Endothelial cell of umbilical vein (primary cell): ENCODE measurements around the gene TMEM114.

Source experiments
- FOS ChIP-seq: IDR thresholded peaks from 2 replicates; pipeline ENCODE4 v1.6.1; 2011; ENCODE audit warnings: mild to moderate bottlenecking, low read length, moderate library complexity, borderline replicate concordance; ENCODE audit not compliant: insufficient read depth
- MYC ChIP-seq: IDR thresholded peaks from one replicate; pipeline ENCODE4 v1.6.1; 2011; ENCODE audit warnings: mild to moderate bottlenecking, low read depth, low read length
- POLR2A ChIP-seq: IDR thresholded peaks from 2 replicates; pipeline ENCODE4 v1.6.1; 2012; ENCODE audit warnings: low read depth, mild to moderate bottlenecking, control low read depth, low read length
- TF ChIP-seq, protein P1 (sequence below), 2 donors: IDR thresholded peaks; 1 replicate in 1 of 2; 2 replicates in 1 of 2; pipeline ENCODE4 v1.5.1; 2011; ENCODE audit warnings: low read length in 2 of 2, mild to moderate bottlenecking in 2 of 2, moderate library complexity in 2 of 2, control low read depth in 1 of 2, inconsistent platforms in 1 of 2, low read depth in 1 of 2; ENCODE audit not compliant: insufficient read depth in 1 of 2; ENCODE audit errors: extremely low read depth in 1 of 2

DNA sequence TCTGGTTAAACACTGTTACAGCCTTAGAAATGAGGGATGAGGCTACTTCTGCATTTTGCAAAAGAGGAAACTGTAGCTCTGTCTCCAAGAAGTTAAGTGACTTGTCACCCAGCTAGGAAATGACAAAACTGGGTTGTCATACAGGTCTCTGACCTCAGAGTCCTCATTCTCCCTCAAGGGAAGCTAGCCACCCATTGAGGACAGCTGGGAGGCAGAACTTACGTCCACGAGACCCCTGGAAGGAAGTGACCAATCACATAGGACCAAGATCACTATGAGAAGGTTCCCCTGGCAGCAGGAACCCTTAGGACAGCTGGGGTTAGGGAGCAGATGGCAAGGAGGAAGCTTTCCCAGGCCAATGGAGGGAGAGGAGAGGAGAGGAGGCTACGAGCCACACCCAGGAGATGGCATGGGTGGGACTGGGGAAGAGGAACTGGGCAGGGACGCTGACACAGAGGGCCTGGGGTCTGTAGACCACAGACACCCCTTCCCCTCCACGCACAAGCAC lies 42.4 kb upstream of the TMEM114 start:
- TF ChIP-seq, protein P1, sequence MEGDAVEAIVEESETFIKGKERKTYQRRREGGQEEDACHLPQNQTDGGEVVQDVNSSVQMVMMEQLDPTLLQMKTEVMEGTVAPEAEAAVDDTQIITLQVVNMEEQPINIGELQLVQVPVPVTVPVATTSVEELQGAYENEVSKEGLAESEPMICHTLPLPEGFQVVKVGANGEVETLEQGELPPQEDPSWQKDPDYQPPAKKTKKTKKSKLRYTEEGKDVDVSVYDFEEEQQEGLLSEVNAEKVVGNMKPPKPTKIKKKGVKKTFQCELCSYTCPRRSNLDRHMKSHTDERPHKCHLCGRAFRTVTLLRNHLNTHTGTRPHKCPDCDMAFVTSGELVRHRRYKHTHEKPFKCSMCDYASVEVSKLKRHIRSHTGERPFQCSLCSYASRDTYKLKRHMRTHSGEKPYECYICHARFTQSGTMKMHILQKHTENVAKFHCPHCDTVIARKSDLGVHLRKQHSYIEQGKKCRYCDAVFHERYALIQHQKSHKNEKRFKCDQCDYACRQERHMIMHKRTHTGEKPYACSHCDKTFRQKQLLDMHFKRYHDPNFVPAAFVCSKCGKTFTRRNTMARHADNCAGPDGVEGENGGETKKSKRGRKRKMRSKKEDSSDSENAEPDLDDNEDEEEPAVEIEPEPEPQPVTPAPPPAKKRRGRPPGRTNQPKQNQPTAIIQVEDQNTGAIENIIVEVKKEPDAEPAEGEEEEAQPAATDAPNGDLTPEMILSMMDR (IDR thresholded peaks at IDR 0.05; ENCODE audit: extremely low read depth in 1 of 2, insufficient read depth in 1 of 2, low read depth in 1 of 2, low read length in 2 of 2): no peak
- TF ChIP-seq MYC (no peak), POLR2A (no peak), FOS (no peak)
